CD14-positive monocyte (primary cell): ENCODE results near the gene TRABD2B. TPM values are rescaled to one million over a fixed set of nuclear protein-coding genes. Genes with fewer than 3 reads are reported as not detected.

ENCODE experiments used
- DNase-seq, 3 donors: peaks; one replicate each; pipeline ENCODE4 v3.0.0-alpha.2; 2011 to 2022
- H2AFZ ChIP-seq: 2 replicates; pipeline ENCODE4 v1.6.0; 2012; ENCODE audit warnings: mild to moderate bottlenecking, low read depth, low read length, inconsistent platforms; ENCODE audit not compliant: insufficient read depth, poor library complexity, severe bottlenecking
- H3K27ac ChIP-seq, 2 donors: 1 replicate in 1 of 2; 2 replicates in 1 of 2; pipeline ENCODE4 v1.5.1; 2012 to 2013; ENCODE audit warnings: low read length in 2 of 2, control low read depth in 1 of 2, inconsistent platforms in 1 of 2, low read depth in 1 of 2, mild to moderate bottlenecking in 1 of 2
- H3K27me3 ChIP-seq, 2 donors: one replicate each; pipeline versions ENCODE4 v1.6.0 to v1.6.1; 2011 to 2013; ENCODE audit warnings: low read length in 2 of 2; ENCODE audit not compliant: control insufficient read depth in 2 of 2, insufficient read depth in 2 of 2
- H3K36me3 ChIP-seq, 2 donors: replicated peaks in 1 of 2; 1 replicate in 1 of 2; 2 replicates in 1 of 2; pipeline versions ENCODE4 v1.5.1 to v1.6.1; 2012 to 2013; ENCODE audit warnings: low read length in 2 of 2, control low read depth in 1 of 2, inconsistent platforms in 1 of 2, mild to moderate bottlenecking in 1 of 2; ENCODE audit not compliant: insufficient read depth in 2 of 2, control insufficient read depth in 1 of 2
- H3K4me1 ChIP-seq, 2 donors: 1 replicate in 1 of 2; 2 replicates in 1 of 2; pipeline versions ENCODE4 v1.5.1 to v1.6.1; 2012 to 2013; ENCODE audit warnings: low read length in 2 of 2, control low read depth in 1 of 2, inconsistent platforms in 1 of 2, mild to moderate bottlenecking in 1 of 2, moderate library complexity in 1 of 2; ENCODE audit not compliant: insufficient read depth in 2 of 2, control insufficient read depth in 1 of 2
- H3K4me2 ChIP-seq: replicated peaks from 2 replicates; pipeline ENCODE3; 2012; ENCODE audit warnings: low read length, moderate library complexity, mild to moderate bottlenecking; ENCODE audit not compliant: poor library complexity, severe bottlenecking; ENCODE audit errors: extremely low read depth
- H3K4me3 ChIP-seq, 3 experiments: fragments of 200-600 bp in 1 of 3; sonication (generic) in 1 of 3; replicated peaks in 1 of 3; 1 replicate in 2 of 3; 2 replicates in 1 of 3; pipeline ENCODE4 v1.5.1; 2011 to 2013; ENCODE audit warnings: low read length in 3 of 3, mild to moderate bottlenecking in 3 of 3, control low read depth in 2 of 3, low read depth in 2 of 3, inconsistent platforms in 1 of 3, moderate library complexity in 1 of 3
- H3K79me2 ChIP-seq: 2 replicates; pipeline ENCODE4 v1.6.0; 2012; ENCODE audit warnings: mild to moderate bottlenecking, control low read depth, inconsistent platforms, low read length, moderate library complexity; ENCODE audit not compliant: insufficient read depth
- H3K9ac ChIP-seq: 2 replicates; pipeline ENCODE4 v1.6.0; 2017; ENCODE audit warnings: low read length, mild to moderate bottlenecking; ENCODE audit not compliant: insufficient read depth, poor library complexity, severe bottlenecking
- H3K9me3 ChIP-seq, 2 donors: replicated peaks in 1 of 2; 1 replicate in 1 of 2; 2 replicates in 1 of 2; pipeline versions ENCODE4 v1.5.1 to v1.6.1; 2012 to 2013; ENCODE audit warnings: low read length in 2 of 2, control low read depth in 1 of 2; ENCODE audit not compliant: control insufficient read depth in 1 of 2, insufficient read depth in 1 of 2
- H4K20me1 ChIP-seq: 2 replicates; pipeline ENCODE4 v1.6.0; 2012; ENCODE audit warnings: mild to moderate bottlenecking, low read length, control low read depth, moderate library complexity; ENCODE audit not compliant: insufficient read depth
- H3K27ac Mint-ChIP-seq, 7 donors: one replicate each; pipeline ENCODE4 v1.8.0; 2020; ENCODE audit warnings: mild to moderate bottlenecking in 7 of 7, mixed read lengths in 7 of 7, moderate library complexity in 6 of 7, inconsistent platforms in 2 of 7
- H3K27me3 Mint-ChIP-seq, 3 donors: one replicate each; pipeline ENCODE4 v1.8.0; 2021 to 2022; ENCODE audit warnings: low read depth in 3 of 3, mild to moderate bottlenecking in 3 of 3, mixed read lengths in 3 of 3, moderate library complexity in 3 of 3, inconsistent platforms in 1 of 3
- H3K36me3 Mint-ChIP-seq, 2 donors: one replicate each; pipeline ENCODE4 v1.8.0; 2020; ENCODE audit warnings: mixed read lengths in 2 of 2, inconsistent platforms in 1 of 2, mild to moderate bottlenecking in 1 of 2
- H3K4me1 Mint-ChIP-seq: one replicate; pipeline ENCODE4 v1.8.0; 2020; ENCODE audit warnings: mild to moderate bottlenecking, mixed read lengths
- H3K4me3 Mint-ChIP-seq, 2 donors: one replicate each; pipeline ENCODE4 v1.8.0; 2020; ENCODE audit warnings: mild to moderate bottlenecking in 2 of 2, mixed read lengths in 2 of 2, moderate library complexity in 1 of 2
- H3K9me3 Mint-ChIP-seq, 7 donors: one replicate each; pipeline ENCODE4 v1.8.0; 2020 to 2022; ENCODE audit warnings: mixed read lengths in 7 of 7, mild to moderate bottlenecking in 6 of 7, moderate library complexity in 6 of 7, inconsistent platforms in 2 of 7
- WGBS: methylation state at CpG from one replicate; pipeline ENCODE4 v1.1.5; 2013; ENCODE audit warnings: missing lambda C conversion rate; ENCODE audit not compliant: insufficient coverage; 5-methylcytosine and 5-hydroxymethylcytosine counted together
- intact Hi-C, 2 donors: fragments of 100-400 bp; cut with micrococcal nuclease; formaldehyde crosslinking; loops; one replicate each; pipeline versions ENCODE4 v1.15.0 to v1.15.1; 2023
- polyA plus RNA-seq, 3 donors: library from polyadenylated mRNA; depleted of rRNA in 1 of 3; unstranded in 2 of 3; stranded (reverse) in 1 of 3; fragments of 300-500 nt in 2 of 3; fragments of >200 nt in 1 of 3; fragmentation: Illumina TruSeq in 2 of 3; gene quantifications; 1 replicate in 2 of 3; 2 replicates in 1 of 3; pipeline ENCODE4 v1.2.3, GENCODE V29; 2012 to 2021
- TF ChIP-seq, protein P1 (sequence below): fragments of 200-600 bp; IDR thresholded peaks from one replicate; pipeline ENCODE4 v1.8.0; 2022; ENCODE audit warnings: antibody characterized with exemption, mild to moderate bottlenecking

Gene TRABD2B
- polyA plus RNA-seq, 3 donors, result not detected

DNA sequence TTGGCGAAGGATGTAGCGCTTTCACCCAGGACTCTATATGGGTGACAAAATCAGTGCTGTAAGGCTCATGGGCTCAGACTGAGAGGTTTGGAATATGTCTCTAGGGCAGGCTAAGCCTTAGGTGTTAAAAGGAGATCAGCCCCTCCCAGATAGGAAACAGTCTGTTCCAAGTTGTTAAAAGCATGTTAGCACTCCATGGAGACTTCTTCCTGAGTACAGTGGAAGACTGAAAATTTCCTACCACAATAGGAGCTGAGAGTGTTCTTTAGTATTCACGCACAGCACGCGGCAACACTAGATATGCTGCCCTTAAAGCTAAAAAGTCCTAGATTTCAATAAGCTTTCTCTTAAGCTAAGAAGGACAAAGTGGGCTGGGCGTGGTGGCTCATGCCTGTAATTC, 122.1 kb downstream of the TRABD2B start:
- Histone ChIP-seq H3K79me2 (no peaks in the 10 kb centered on the region), H2AFZ (no peak overlapping the region), H3K4me2 (no peak overlapping the region), H3K4me3 (no peak overlapping the region), H3K9me3 (no peaks in the 10 kb centered on the region), H3K4me1 (no peaks in the 10 kb centered on the region), H3K36me3 (no peaks in the 10 kb centered on the region), H4K20me1 (no peaks in the 10 kb centered on the region), H3K9ac (no peak overlapping the region), H3K27me3 (no peaks in the 10 kb centered on the region), H3K27ac (no peak overlapping the region)
- Mint-ChIP-seq H3K27ac (no peak overlapping the region), H3K9me3 (no peaks in the 10 kb centered on the region), H3K4me3 (no peak overlapping the region), H3K27me3 (peaks cover 3 to 11% (median 7%) of the 10 kb centered on the region in 3 donors), H3K36me3 (no peaks in the 10 kb centered on the region), H3K4me1 (no peaks in the 10 kb centered on the region)
- intact Hi-C loops, result no loop called here
- DNase-seq, result no peak
- TF ChIP-seq, protein P1, sequence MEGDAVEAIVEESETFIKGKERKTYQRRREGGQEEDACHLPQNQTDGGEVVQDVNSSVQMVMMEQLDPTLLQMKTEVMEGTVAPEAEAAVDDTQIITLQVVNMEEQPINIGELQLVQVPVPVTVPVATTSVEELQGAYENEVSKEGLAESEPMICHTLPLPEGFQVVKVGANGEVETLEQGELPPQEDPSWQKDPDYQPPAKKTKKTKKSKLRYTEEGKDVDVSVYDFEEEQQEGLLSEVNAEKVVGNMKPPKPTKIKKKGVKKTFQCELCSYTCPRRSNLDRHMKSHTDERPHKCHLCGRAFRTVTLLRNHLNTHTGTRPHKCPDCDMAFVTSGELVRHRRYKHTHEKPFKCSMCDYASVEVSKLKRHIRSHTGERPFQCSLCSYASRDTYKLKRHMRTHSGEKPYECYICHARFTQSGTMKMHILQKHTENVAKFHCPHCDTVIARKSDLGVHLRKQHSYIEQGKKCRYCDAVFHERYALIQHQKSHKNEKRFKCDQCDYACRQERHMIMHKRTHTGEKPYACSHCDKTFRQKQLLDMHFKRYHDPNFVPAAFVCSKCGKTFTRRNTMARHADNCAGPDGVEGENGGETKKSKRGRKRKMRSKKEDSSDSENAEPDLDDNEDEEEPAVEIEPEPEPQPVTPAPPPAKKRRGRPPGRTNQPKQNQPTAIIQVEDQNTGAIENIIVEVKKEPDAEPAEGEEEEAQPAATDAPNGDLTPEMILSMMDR, result no peak
- WGBS, result 82% methylated on average over 2 of the region's 6 CpGs

DNA sequence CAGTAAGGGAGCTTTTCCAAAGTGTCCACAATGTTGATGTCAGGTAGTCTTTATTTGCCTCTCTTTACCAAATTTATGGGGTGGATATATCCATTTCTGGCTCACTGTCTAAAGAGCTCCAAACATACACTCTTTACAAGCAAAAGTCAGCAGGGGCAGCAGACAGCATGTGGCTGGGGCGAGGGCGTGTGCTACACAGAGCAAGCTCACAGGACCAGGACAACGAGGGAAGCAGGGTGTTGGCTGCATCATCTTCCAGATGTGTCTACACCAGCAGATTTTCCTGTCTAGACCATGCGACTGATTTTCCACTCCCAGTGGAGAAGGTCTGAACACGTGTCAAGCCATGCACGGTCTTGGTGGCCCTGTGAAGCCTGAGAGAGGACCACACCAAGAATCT, 123.8 kb downstream of the TRABD2B start:
- DNase-seq, result no peak
- Histone ChIP-seq H4K20me1 (no peaks in the 10 kb centered on the region), H2AFZ (no peak overlapping the region), H3K4me1 (no peaks in the 10 kb centered on the region), H3K27ac (no peak overlapping the region), H3K9ac (no peak overlapping the region), H3K79me2 (no peaks in the 10 kb centered on the region), H3K9me3 (no peaks in the 10 kb centered on the region), H3K4me2 (no peak overlapping the region), H3K4me3 (no peak overlapping the region), H3K36me3 (no peaks in the 10 kb centered on the region), H3K27me3 (no peaks in the 10 kb centered on the region)
- Mint-ChIP-seq H3K4me1 (no peaks in the 10 kb centered on the region), H3K36me3 (no peaks in the 10 kb centered on the region), H3K27me3 (peaks cover 7 to 16% (median 11%) of the 10 kb centered on the region in 3 donors), H3K9me3 (no peaks in the 10 kb centered on the region), H3K4me3 (no peak overlapping the region), H3K27ac (no peak overlapping the region)
- intact Hi-C loops, result no loop called here
- WGBS, result 89% methylated on average over 6 of the region's 6 CpGs
- TF ChIP-seq, protein P1, result no peak
